CD14-positive monocyte (primary cell): Measurements from ENCODE around the gene CHRNA1. TPM values are rescaled to one million over a fixed set of nuclear protein-coding genes. Genes with fewer than 3 reads are reported as not detected.

Source experiments
- DNase-seq, 3 donors: peaks; one replicate each; pipeline ENCODE4 v3.0.0-alpha.2; 2011 to 2022
- H2AFZ ChIP-seq: 2 replicates; pipeline ENCODE4 v1.6.0; 2012; ENCODE audit warnings: mild to moderate bottlenecking, low read depth, low read length, inconsistent platforms; ENCODE audit not compliant: insufficient read depth, poor library complexity, severe bottlenecking
- H3K27ac ChIP-seq, 2 donors: 1 replicate in 1 of 2; 2 replicates in 1 of 2; pipeline ENCODE4 v1.5.1; 2012 to 2013; ENCODE audit warnings: low read length in 2 of 2, control low read depth in 1 of 2, inconsistent platforms in 1 of 2, low read depth in 1 of 2, mild to moderate bottlenecking in 1 of 2
- H3K27me3 ChIP-seq, 2 donors: one replicate each; pipeline versions ENCODE4 v1.6.0 to v1.6.1; 2011 to 2013; ENCODE audit warnings: low read length in 2 of 2; ENCODE audit not compliant: control insufficient read depth in 2 of 2, insufficient read depth in 2 of 2
- H3K36me3 ChIP-seq, 2 donors: replicated peaks in 1 of 2; 1 replicate in 1 of 2; 2 replicates in 1 of 2; pipeline versions ENCODE4 v1.5.1 to v1.6.1; 2012 to 2013; ENCODE audit warnings: low read length in 2 of 2, control low read depth in 1 of 2, inconsistent platforms in 1 of 2, mild to moderate bottlenecking in 1 of 2; ENCODE audit not compliant: insufficient read depth in 2 of 2, control insufficient read depth in 1 of 2
- H3K4me1 ChIP-seq, 2 donors: 1 replicate in 1 of 2; 2 replicates in 1 of 2; pipeline versions ENCODE4 v1.5.1 to v1.6.1; 2012 to 2013; ENCODE audit warnings: low read length in 2 of 2, control low read depth in 1 of 2, inconsistent platforms in 1 of 2, mild to moderate bottlenecking in 1 of 2, moderate library complexity in 1 of 2; ENCODE audit not compliant: insufficient read depth in 2 of 2, control insufficient read depth in 1 of 2
- H3K4me2 ChIP-seq: replicated peaks from 2 replicates; pipeline ENCODE3; 2012; ENCODE audit warnings: low read length, moderate library complexity, mild to moderate bottlenecking; ENCODE audit not compliant: poor library complexity, severe bottlenecking; ENCODE audit errors: extremely low read depth
- H3K4me3 ChIP-seq, 3 experiments: fragments of 200-600 bp in 1 of 3; sonication (generic) in 1 of 3; replicated peaks in 1 of 3; 1 replicate in 2 of 3; 2 replicates in 1 of 3; pipeline ENCODE4 v1.5.1; 2011 to 2013; ENCODE audit warnings: low read length in 3 of 3, mild to moderate bottlenecking in 3 of 3, control low read depth in 2 of 3, low read depth in 2 of 3, inconsistent platforms in 1 of 3, moderate library complexity in 1 of 3
- H3K79me2 ChIP-seq: 2 replicates; pipeline ENCODE4 v1.6.0; 2012; ENCODE audit warnings: mild to moderate bottlenecking, control low read depth, inconsistent platforms, low read length, moderate library complexity; ENCODE audit not compliant: insufficient read depth
- H3K9ac ChIP-seq: 2 replicates; pipeline ENCODE4 v1.6.0; 2017; ENCODE audit warnings: low read length, mild to moderate bottlenecking; ENCODE audit not compliant: insufficient read depth, poor library complexity, severe bottlenecking
- H3K9me3 ChIP-seq, 2 donors: replicated peaks in 1 of 2; 1 replicate in 1 of 2; 2 replicates in 1 of 2; pipeline versions ENCODE4 v1.5.1 to v1.6.1; 2012 to 2013; ENCODE audit warnings: low read length in 2 of 2, control low read depth in 1 of 2; ENCODE audit not compliant: control insufficient read depth in 1 of 2, insufficient read depth in 1 of 2
- H4K20me1 ChIP-seq: 2 replicates; pipeline ENCODE4 v1.6.0; 2012; ENCODE audit warnings: mild to moderate bottlenecking, low read length, control low read depth, moderate library complexity; ENCODE audit not compliant: insufficient read depth
- H3K27ac Mint-ChIP-seq, 7 donors: one replicate each; pipeline ENCODE4 v1.8.0; 2020; ENCODE audit warnings: mild to moderate bottlenecking in 7 of 7, mixed read lengths in 7 of 7, moderate library complexity in 6 of 7, inconsistent platforms in 2 of 7
- H3K27me3 Mint-ChIP-seq, 3 donors: one replicate each; pipeline ENCODE4 v1.8.0; 2021 to 2022; ENCODE audit warnings: low read depth in 3 of 3, mild to moderate bottlenecking in 3 of 3, mixed read lengths in 3 of 3, moderate library complexity in 3 of 3, inconsistent platforms in 1 of 3
- H3K36me3 Mint-ChIP-seq, 2 donors: one replicate each; pipeline ENCODE4 v1.8.0; 2020; ENCODE audit warnings: mixed read lengths in 2 of 2, inconsistent platforms in 1 of 2, mild to moderate bottlenecking in 1 of 2
- H3K4me1 Mint-ChIP-seq: one replicate; pipeline ENCODE4 v1.8.0; 2020; ENCODE audit warnings: mild to moderate bottlenecking, mixed read lengths
- H3K4me3 Mint-ChIP-seq, 2 donors: one replicate each; pipeline ENCODE4 v1.8.0; 2020; ENCODE audit warnings: mild to moderate bottlenecking in 2 of 2, mixed read lengths in 2 of 2, moderate library complexity in 1 of 2
- H3K9me3 Mint-ChIP-seq, 7 donors: one replicate each; pipeline ENCODE4 v1.8.0; 2020 to 2022; ENCODE audit warnings: mixed read lengths in 7 of 7, mild to moderate bottlenecking in 6 of 7, moderate library complexity in 6 of 7, inconsistent platforms in 2 of 7
- CTCF ChIP-seq: fragments of 200-600 bp; IDR thresholded peaks from one replicate; pipeline ENCODE4 v1.8.0; 2022; ENCODE audit warnings: antibody characterized with exemption, mild to moderate bottlenecking
- WGBS: methylation state at CpG from one replicate; pipeline ENCODE4 v1.1.5; 2013; ENCODE audit warnings: missing lambda C conversion rate; ENCODE audit not compliant: insufficient coverage; 5-methylcytosine and 5-hydroxymethylcytosine counted together
- intact Hi-C, 2 donors: fragments of 100-400 bp; cut with micrococcal nuclease; formaldehyde crosslinking; loops; one replicate each; pipeline versions ENCODE4 v1.15.0 to v1.15.1; 2023
- polyA plus RNA-seq, 3 donors: library from polyadenylated mRNA; depleted of rRNA in 1 of 3; unstranded in 2 of 3; stranded (reverse) in 1 of 3; fragments of 300-500 nt in 2 of 3; fragments of >200 nt in 1 of 3; fragmentation: Illumina TruSeq in 2 of 3; gene quantifications; 1 replicate in 2 of 3; 2 replicates in 1 of 3; pipeline ENCODE4 v1.2.3, GENCODE V29; 2012 to 2021

Gene CHRNA1
- polyA plus RNA-seq, 3 donors = not detected

GRCh38 chr2:174752403-174753037 is 11.8 kb downstream of the CHRNA1 start:
- Mint-ChIP-seq H3K4me3 (no peak overlapping the region), H3K4me1 (peaks cover 8% of the 10 kb centered on the region), H3K36me3 (no peaks in the 10 kb centered on the region), H3K27me3 (peaks cover 19 to 31% (median 21%) of the 10 kb centered on the region in 3 donors), H3K9me3 (no peaks in the 10 kb centered on the region), H3K27ac (no peak overlapping the region)
- Histone ChIP-seq H2AFZ (no peak overlapping the region), H3K9me3 (no peaks in the 10 kb centered on the region), H3K27ac (no peak overlapping the region), H3K36me3 (no peaks in the 10 kb centered on the region), H4K20me1 (no peaks in the 10 kb centered on the region), H3K4me3 (no peak overlapping the region), H3K79me2 (no peaks in the 10 kb centered on the region), H3K27me3 (peaks cover 0 to 22% of the 10 kb centered on the region in 2 donors), H3K9ac (no peak overlapping the region), H3K4me1 (peaks cover 6% of the 10 kb centered on the region in 2 donors), H3K4me2 (no peak overlapping the region)
- DNase-seq = no peak
- no peak for TF ChIP-seq CTCF
- WGBS = 100% methylated on average over 1 of the region's 4 CpGs
- intact Hi-C loops = no loop called here

GRCh38 chr2:174750923-174751441 is 13.3 kb downstream of the CHRNA1 start:
- DNase-seq = peak in 1 of 3 donors; percentile 46
- peaks cover 6% of the 10 kb centered on the region in 2 donors for H3K4me1 ChIP-seq
- Mint-ChIP-seq H3K27me3 (peaks cover 23 to 30% (median 28%) of the 10 kb centered on the region in 3 donors), H3K27ac (peak overlapping the region in 1 of 7 donors; percentile 4), H3K4me1 (peaks cover 8% of the 10 kb centered on the region), H3K9me3 (no peaks in the 10 kb centered on the region), H3K36me3 (no peaks in the 10 kb centered on the region), H3K4me3 (no peak overlapping the region)
- H4K20me1 ChIP-seq = no peaks in the 10 kb centered on the region
- H3K9ac ChIP-seq = no peak overlapping the region
- H2AFZ ChIP-seq = no peak overlapping the region
- no peaks in the 10 kb centered on the region for H3K79me2 ChIP-seq
- no peak overlapping the region for H3K27ac ChIP-seq
- H3K9me3 ChIP-seq = no peaks in the 10 kb centered on the region
- intact Hi-C loops = no loop called here
- WGBS = no CpG with 5 or more reads among the region's 5 CpGs
- no peak for TF ChIP-seq CTCF
- H3K4me3 ChIP-seq = no peak overlapping the region
- H3K4me2 ChIP-seq = no peak overlapping the region
- peaks cover 0 to 24% of the 10 kb centered on the region in 2 donors for H3K27me3 ChIP-seq
- no peaks in the 10 kb centered on the region for H3K36me3 ChIP-seq
